GM23338 (cell line): ENCODE results near the gene SBF1.

Experiments
- CREB1 ChIP-seq: fragments of 250-450 bp; sonication (Bioruptor Pico); IDR thresholded peaks from 2 replicates; pipeline ENCODE4 v1.5.0; 2020; ENCODE audit warnings: low read depth, mild to moderate bottlenecking, moderate library complexity
- EZH2 ChIP-seq: fragments of 200-600 bp; sonication (generic); IDR thresholded peaks from one replicate; pipeline ENCODE4 v1.8.0; 2017; ENCODE audit warnings: antibody characterized with exemption, mild to moderate bottlenecking, low read depth; ENCODE audit not compliant: unreplicated experiment
- EZH2phosphoT487 ChIP-seq: fragments of 200-600 bp; sonication (generic); IDR thresholded peaks from one replicate; pipeline ENCODE4 v1.8.1; 2018; ENCODE audit warnings: antibody characterized with exemption; ENCODE audit not compliant: unreplicated experiment
- JUNB ChIP-seq: IDR thresholded peaks from one replicate; pipeline ENCODE4 v1.6.1; 2016; ENCODE audit warnings: antibody characterized with exemption; ENCODE audit not compliant: unreplicated experiment
- NANOG ChIP-seq: IDR thresholded peaks from 2 replicates; pipeline ENCODE4 v1.6.1; 2016; ENCODE audit warnings: antibody characterized with exemption, borderline replicate concordance
- POLR2AphosphoS5 ChIP-seq: IDR thresholded peaks from 2 replicates; pipeline ENCODE4 v1.6.1; 2016; ENCODE audit warnings: antibody characterized with exemption, low read depth
- STAT1 ChIP-seq: IDR thresholded peaks from one replicate; pipeline ENCODE4 v1.6.1; 2016; ENCODE audit warnings: antibody characterized with exemption; ENCODE audit not compliant: unreplicated experiment
- ZNF331 ChIP-seq: fragments of 250-450 bp; sonication (Bioruptor Pico); IDR thresholded peaks from 2 replicates; pipeline ENCODE4 v1.5.0; 2020; ENCODE audit warnings: low read depth, mild to moderate bottlenecking, moderate library complexity
- TF ChIP-seq, protein P1 (sequence below), 2 experiments: fragments of 200-600 bp in 1 of 2; sonication (generic) in 1 of 2; conservative IDR thresholded peaks; 2 replicates each; pipeline versions ENCODE4 v1.5.1 to v1.6.1; 2016 to 2017; ENCODE audit warnings: antibody characterized with exemption in 2 of 2, low read depth in 2 of 2, mild to moderate bottlenecking in 2 of 2, moderate library complexity in 1 of 2
- TF ChIP-seq, protein P2 (sequence below): IDR thresholded peaks from one replicate; pipeline ENCODE4 v1.6.1; 2018; ENCODE audit warnings: antibody characterized with exemption; ENCODE audit not compliant: unreplicated experiment
- TF ChIP-seq, protein P3 (sequence below): fragments of 250-450 bp; sonication (Bioruptor Pico); IDR thresholded peaks from 2 replicates; pipeline ENCODE4 v1.5.0; 2020; ENCODE audit warnings: mild to moderate bottlenecking, moderate library complexity
- TF ChIP-seq, protein P4 (sequence below): IDR thresholded peaks from 2 replicates; pipeline ENCODE4 v1.6.1; 2016; ENCODE audit warnings: antibody characterized with exemption

DNA sequence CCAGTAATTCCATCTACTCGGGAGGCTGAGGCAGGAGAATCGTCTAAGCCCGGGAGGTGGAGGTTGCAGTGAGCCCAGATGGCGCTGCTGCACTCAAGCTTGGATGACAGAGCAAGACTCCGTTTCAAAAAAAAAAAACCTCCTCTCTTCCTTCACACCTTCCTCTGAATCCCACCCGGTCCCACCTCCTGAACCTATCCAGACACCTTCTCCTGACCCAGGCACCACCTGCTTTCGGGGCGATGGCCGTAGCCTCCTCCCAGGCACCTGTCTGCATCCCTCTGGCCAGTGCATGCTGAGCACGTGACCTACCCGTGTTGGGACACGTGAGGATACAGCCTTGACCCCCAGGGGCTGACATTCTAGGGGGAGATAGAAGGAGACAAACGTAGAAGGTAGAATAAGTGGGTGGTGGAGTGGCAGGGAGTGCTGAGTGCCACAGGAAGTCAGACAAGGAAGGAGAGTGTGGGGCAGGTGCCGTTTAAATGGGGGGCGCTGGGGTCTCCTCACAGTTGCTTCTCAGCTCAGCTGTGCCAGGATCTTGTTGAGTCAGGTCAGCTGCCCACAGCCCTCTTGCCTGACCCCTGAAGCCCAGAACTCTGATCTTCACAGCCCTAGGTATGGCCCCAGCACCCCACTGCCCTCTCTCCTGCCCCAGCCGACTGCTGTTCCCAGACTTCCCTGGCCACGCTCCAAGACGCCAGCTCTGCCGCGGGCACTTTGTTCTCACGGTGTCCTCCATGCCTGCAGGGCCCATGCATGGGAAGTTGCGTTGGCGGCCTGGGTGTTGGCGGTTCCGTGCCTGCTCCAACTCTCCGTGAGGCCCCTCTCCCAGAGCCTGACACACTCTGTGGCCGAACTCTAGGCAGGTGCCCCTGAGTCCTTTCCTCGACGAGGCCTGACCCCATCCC, 10.6 kb upstream of the SBF1 start:
- TF ChIP-seq EZH2 (no peak), POLR2AphosphoS5 (peak; percentile 52), ZNF331 (CRISPR knock-in tag) (no peak), EZH2phosphoT487 (no peak), JUNB (no peak), STAT1 (no peak), CREB1 (CRISPR knock-in tag) (no peak), NANOG (no peak)
- TF ChIP-seq, protein P1, sequence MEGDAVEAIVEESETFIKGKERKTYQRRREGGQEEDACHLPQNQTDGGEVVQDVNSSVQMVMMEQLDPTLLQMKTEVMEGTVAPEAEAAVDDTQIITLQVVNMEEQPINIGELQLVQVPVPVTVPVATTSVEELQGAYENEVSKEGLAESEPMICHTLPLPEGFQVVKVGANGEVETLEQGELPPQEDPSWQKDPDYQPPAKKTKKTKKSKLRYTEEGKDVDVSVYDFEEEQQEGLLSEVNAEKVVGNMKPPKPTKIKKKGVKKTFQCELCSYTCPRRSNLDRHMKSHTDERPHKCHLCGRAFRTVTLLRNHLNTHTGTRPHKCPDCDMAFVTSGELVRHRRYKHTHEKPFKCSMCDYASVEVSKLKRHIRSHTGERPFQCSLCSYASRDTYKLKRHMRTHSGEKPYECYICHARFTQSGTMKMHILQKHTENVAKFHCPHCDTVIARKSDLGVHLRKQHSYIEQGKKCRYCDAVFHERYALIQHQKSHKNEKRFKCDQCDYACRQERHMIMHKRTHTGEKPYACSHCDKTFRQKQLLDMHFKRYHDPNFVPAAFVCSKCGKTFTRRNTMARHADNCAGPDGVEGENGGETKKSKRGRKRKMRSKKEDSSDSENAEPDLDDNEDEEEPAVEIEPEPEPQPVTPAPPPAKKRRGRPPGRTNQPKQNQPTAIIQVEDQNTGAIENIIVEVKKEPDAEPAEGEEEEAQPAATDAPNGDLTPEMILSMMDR (conservative IDR thresholded peaks at IDR 0.05; ENCODE audit: low read depth in 2 of 2) = no peak; a peak in 1 of 4 replicates
- TF ChIP-seq, protein P2, sequence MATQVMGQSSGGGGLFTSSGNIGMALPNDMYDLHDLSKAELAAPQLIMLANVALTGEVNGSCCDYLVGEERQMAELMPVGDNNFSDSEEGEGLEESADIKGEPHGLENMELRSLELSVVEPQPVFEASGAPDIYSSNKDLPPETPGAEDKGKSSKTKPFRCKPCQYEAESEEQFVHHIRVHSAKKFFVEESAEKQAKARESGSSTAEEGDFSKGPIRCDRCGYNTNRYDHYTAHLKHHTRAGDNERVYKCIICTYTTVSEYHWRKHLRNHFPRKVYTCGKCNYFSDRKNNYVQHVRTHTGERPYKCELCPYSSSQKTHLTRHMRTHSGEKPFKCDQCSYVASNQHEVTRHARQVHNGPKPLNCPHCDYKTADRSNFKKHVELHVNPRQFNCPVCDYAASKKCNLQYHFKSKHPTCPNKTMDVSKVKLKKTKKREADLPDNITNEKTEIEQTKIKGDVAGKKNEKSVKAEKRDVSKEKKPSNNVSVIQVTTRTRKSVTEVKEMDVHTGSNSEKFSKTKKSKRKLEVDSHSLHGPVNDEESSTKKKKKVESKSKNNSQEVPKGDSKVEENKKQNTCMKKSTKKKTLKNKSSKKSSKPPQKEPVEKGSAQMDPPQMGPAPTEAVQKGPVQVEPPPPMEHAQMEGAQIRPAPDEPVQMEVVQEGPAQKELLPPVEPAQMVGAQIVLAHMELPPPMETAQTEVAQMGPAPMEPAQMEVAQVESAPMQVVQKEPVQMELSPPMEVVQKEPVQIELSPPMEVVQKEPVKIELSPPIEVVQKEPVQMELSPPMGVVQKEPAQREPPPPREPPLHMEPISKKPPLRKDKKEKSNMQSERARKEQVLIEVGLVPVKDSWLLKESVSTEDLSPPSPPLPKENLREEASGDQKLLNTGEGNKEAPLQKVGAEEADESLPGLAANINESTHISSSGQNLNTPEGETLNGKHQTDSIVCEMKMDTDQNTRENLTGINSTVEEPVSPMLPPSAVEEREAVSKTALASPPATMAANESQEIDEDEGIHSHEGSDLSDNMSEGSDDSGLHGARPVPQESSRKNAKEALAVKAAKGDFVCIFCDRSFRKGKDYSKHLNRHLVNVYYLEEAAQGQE = no peak
- TF ChIP-seq, protein P3, sequence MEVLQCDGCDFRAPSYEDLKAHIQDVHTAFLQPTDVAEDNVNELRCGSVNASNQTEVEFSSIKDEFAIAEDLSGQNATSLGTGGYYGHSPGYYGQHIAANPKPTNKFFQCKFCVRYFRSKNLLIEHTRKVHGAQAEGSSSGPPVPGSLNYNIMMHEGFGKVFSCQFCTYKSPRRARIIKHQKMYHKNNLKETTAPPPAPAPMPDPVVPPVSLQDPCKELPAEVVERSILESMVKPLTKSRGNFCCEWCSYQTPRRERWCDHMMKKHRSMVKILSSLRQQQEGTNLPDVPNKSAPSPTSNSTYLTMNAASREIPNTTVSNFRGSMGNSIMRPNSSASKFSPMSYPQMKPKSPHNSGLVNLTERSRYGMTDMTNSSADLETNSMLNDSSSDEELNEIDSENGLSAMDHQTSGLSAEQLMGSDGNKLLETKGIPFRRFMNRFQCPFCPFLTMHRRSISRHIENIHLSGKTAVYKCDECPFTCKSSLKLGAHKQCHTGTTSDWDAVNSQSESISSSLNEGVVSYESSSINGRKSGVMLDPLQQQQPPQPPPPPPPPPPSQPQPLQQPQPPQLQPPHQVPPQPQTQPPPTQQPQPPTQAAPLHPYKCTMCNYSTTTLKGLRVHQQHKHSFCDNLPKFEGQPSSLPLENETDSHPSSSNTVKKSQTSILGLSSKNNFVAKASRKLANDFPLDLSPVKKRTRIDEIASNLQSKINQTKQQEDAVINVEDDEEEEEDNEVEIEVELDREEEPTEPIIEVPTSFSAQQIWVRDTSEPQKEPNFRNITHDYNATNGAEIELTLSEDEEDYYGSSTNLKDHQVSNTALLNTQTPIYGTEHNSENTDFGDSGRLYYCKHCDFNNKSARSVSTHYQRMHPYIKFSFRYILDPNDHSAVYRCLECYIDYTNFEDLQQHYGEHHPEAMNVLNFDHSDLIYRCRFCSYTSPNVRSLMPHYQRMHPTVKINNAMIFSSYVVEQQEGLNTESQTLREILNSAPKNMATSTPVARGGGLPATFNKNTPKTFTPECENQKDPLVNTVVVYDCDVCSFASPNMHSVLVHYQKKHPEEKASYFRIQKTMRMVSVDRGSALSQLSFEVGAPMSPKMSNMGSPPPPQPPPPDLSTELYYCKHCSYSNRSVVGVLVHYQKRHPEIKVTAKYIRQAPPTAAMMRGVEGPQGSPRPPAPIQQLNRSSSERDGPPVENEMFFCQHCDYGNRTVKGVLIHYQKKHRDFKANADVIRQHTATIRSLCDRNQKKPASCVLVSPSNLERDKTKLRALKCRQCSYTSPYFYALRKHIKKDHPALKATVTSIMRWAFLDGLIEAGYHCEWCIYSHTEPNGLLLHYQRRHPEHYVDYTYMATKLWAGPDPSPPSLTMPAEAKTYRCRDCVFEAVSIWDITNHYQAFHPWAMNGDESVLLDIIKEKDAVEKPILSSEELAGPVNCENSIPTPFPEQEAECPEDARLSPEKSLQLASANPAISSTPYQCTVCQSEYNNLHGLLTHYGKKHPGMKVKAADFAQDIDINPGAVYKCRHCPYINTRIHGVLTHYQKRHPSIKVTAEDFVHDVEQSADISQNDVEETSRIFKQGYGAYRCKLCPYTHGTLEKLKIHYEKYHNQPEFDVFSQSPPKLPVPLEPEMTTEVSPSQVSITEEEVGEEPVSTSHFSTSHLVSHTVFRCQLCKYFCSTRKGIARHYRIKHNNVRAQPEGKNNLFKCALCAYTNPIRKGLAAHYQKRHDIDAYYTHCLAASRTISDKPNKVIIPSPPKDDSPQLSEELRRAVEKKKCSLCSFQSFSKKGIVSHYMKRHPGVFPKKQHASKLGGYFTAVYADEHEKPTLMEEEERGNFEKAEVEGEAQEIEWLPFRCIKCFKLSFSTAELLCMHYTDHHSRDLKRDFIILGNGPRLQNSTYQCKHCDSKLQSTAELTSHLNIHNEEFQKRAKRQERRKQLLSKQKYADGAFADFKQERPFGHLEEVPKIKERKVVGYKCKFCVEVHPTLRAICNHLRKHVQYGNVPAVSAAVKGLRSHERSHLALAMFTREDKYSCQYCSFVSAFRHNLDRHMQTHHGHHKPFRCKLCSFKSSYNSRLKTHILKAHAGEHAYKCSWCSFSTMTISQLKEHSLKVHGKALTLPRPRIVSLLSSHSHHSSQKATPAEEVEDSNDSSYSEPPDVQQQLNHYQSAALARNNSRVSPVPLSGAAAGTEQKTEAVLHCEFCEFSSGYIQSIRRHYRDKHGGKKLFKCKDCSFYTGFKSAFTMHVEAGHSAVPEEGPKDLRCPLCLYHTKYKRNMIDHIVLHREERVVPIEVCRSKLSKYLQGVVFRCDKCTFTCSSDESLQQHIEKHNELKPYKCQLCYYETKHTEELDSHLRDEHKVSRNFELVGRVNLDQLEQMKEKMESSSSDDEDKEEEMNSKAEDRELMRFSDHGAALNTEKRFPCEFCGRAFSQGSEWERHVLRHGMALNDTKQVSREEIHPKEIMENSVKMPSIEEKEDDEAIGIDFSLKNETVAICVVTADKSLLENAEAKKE = no peak
- TF ChIP-seq, protein P4, sequence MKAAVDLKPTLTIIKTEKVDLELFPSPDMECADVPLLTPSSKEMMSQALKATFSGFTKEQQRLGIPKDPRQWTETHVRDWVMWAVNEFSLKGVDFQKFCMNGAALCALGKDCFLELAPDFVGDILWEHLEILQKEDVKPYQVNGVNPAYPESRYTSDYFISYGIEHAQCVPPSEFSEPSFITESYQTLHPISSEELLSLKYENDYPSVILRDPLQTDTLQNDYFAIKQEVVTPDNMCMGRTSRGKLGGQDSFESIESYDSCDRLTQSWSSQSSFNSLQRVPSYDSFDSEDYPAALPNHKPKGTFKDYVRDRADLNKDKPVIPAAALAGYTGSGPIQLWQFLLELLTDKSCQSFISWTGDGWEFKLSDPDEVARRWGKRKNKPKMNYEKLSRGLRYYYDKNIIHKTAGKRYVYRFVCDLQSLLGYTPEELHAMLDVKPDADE = no peak
